IPS-18a (cell line): ENCODE measurements around the gene ATXN1.

Experiments used
- H3K27ac ChIP-seq: one replicate; pipeline ENCODE4 v1.5.1; 2013; ENCODE audit warnings: low read length
- H3K27me3 ChIP-seq: one replicate; pipeline ENCODE4 v1.6.1; 2013; ENCODE audit warnings: mild to moderate bottlenecking, low read length; ENCODE audit not compliant: control insufficient read depth, insufficient read depth
- H3K36me3 ChIP-seq: one replicate; pipeline ENCODE4 v1.6.1; 2013; ENCODE audit warnings: low read depth, low read length; ENCODE audit not compliant: control insufficient read depth
- H3K4me1 ChIP-seq: one replicate; pipeline ENCODE4 v1.6.1; 2013; ENCODE audit warnings: low read depth, low read length; ENCODE audit not compliant: control insufficient read depth
- H3K4me3 ChIP-seq: one replicate; pipeline ENCODE4 v1.5.1; 2013; ENCODE audit warnings: low read length
- H3K9ac ChIP-seq: one replicate; pipeline ENCODE4 v1.6.1; 2013; ENCODE audit warnings: mild to moderate bottlenecking, low read length, moderate library complexity
- H3K9me3 ChIP-seq: one replicate; pipeline ENCODE4 v1.6.1; 2013; ENCODE audit warnings: low read depth, low read length; ENCODE audit not compliant: control insufficient read depth

The ATXN1 gene

DNA sequence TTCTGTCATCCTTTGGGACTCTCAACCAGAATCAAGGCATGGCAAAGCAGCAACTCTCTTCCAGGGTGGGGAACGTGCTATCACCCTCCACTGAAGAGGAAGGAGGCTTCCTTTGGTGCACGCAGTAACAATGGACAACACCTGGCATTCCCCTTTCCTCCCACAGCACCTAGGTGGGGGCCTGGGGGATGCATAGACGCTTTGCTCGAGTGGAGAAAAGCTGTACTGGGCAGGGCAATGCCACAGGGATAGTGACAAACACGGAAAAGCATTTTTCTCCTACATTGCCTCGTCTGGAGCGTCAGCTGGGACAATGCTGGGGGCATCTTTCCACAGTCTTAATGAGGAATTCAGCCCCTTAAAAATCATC is 439.9 kb downstream of the ATXN1 start:
- no peaks in the 10 kb centered on the region for H3K36me3 ChIP-seq
- H3K27ac ChIP-seq, result no peak overlapping the region
- no peak overlapping the region for H3K4me3 ChIP-seq
- H3K9me3 ChIP-seq, result no peaks in the 10 kb centered on the region
- H3K4me1 ChIP-seq, result peaks cover 21% of the 10 kb centered on the region
- no peak overlapping the region for H3K9ac ChIP-seq
- H3K27me3 ChIP-seq, result no peaks in the 10 kb centered on the region

DNA sequence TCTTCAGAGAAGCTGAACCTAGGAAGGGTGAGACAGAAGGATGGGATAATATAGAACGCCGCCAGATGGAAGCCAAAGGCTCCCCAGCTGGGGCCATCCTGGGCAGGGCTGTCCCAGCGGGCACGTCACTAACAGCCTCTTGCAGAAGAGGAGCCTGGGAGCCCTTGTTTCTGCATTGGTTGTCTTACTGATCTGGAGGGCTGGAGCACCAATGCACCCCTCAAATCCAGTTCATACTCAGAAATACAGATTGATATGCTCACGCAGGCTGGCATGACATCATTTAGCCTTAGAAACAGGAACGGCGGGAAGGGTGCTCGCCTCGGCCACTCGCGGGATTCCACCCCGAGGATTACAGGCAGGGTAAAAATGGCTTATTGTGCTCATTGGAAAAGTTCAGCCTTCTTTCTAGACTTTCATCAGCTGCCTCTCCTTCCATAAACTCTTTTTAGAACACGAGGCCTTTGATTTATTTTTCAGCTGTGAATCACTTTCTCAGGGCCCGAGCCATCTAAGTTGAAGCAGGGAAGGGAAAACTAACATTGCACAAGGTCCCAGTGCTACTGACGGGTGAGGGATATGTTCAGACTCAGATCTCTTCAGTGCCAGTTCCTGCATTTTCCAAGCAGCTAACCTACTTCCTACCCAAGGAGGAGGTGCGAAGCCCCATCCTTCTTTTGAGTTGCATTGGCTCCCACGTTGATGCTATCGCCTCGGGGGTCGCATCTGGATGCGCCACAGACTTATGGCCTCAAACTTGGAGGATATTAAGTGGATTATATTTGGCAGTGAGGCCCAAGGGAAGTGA is 440.5 kb downstream of the ATXN1 start:
- no peak overlapping the region for H3K4me3 ChIP-seq
- no peaks in the 10 kb centered on the region for H3K27me3 ChIP-seq
- H3K4me1 ChIP-seq, result peaks cover 21% of the 10 kb centered on the region
- H3K9ac ChIP-seq, result no peak overlapping the region
- no peaks in the 10 kb centered on the region for H3K9me3 ChIP-seq
- H3K27ac ChIP-seq, result no peak overlapping the region
- no peaks in the 10 kb centered on the region for H3K36me3 ChIP-seq

DNA sequence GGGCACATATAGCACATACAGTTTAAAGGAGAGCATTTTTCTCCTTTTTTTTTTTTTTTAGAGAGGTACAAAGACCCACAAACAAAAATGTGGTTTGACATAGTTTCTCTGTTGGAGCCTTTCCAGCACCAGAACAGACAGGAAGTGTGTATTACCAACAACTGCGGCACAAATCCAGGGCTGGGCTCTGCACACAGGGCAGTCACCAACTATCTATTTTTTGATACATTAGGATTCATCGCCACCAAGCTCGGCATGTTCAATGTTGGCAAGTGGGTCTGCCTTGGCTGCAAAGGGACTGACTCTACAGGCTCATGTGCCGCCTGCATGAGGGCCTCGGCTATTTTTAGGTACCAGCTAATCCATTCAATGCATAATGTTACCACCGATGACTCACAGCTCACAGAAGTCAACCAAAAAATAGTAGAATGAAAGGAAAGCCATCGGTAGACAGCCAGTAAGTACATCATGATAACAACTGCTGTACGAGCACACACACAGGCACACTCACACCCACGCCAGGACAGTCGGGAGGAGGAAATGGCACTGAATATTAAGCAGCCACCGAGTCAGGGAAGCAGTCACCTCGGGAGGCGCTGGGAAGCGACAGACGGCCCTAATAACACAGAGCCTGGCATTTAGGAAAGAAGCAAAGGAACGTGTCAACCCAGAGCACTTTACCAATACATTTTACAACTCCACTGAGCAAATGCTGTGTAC is 441.3 kb downstream of the ATXN1 start:
- Histone ChIP-seq H3K4me3 (no peak overlapping the region), H3K9ac (no peak overlapping the region), H3K4me1 (peaks cover 21% of the 10 kb centered on the region)

DNA sequence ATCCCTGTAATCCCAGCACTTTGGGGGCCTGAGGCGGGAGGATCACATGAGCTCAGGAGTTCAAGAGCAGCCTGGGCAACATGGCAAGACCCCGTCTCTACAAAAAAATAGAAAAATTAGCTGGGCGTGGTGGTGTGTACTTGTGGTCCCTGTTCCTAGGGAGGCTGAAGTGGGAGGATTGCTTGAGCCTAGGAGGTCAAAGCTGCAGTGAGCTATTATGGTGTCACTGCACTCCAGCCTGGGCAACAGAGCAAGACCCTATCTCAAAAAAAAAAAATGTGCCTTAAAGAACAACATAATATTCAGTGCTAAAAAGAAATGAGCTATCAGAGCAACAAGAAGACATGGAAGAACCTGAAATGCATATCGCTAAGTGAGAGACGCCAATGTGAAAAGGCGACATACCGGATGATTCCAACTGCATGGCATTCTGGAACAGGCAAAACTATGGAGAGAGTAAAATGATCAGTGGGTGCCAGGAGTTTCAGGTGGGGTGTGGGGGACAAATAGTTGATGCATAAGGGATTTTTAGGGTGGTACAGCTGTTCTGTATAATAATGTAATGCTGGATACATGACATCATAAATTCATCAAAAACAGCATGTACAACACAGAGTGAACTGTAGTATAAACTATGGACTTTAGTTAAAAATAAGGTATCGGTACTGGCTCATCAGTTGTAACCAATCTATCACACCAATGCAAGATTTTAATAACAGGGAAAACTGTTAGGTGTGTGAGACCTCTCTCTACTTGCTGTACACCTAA is 442.1 kb downstream of the ATXN1 start:
- Histone ChIP-seq H3K4me1 (peaks cover 14% of the 10 kb centered on the region), H3K36me3 (no peaks in the 10 kb centered on the region), H3K27me3 (no peaks in the 10 kb centered on the region), H3K9ac (no peak overlapping the region), H3K9me3 (no peaks in the 10 kb centered on the region), H3K4me3 (no peak overlapping the region), H3K27ac (no peak overlapping the region)

More for the DNA sequence above, 441.3 kb downstream of the ATXN1 start:
- H3K36me3 ChIP-seq, result no peaks in the 10 kb centered on the region
- no peaks in the 10 kb centered on the region for H3K9me3 ChIP-seq
- H3K27me3 ChIP-seq, result no peaks in the 10 kb centered on the region
- no peak overlapping the region for H3K27ac ChIP-seq

DNA sequence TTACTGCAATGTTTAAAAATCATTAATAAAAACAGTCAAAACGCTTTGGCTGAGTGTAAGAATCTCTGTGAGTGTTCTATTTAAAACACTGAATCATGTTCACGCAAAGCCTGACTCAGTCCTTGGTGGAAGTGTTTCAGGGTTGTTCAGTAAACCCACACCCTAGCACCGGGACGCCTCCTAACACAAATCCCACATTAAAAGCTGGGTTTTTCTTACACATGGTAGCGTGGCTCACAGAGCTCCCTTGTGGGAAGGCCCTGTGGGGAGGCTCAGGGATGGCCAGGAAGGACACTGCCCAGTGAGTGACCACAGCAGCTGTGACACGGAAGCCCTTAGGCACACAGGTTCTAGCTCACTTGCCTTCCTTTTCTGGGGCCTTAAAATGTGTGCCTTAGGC is 442.7 kb downstream of the ATXN1 start:
- Histone ChIP-seq H3K4me3 (no peak overlapping the region), H3K9ac (no peak overlapping the region), H3K27me3 (no peaks in the 10 kb centered on the region), H3K36me3 (no peaks in the 10 kb centered on the region), H3K9me3 (no peaks in the 10 kb centered on the region), H3K27ac (no peak overlapping the region), H3K4me1 (peaks cover 12% of the 10 kb centered on the region)

DNA sequence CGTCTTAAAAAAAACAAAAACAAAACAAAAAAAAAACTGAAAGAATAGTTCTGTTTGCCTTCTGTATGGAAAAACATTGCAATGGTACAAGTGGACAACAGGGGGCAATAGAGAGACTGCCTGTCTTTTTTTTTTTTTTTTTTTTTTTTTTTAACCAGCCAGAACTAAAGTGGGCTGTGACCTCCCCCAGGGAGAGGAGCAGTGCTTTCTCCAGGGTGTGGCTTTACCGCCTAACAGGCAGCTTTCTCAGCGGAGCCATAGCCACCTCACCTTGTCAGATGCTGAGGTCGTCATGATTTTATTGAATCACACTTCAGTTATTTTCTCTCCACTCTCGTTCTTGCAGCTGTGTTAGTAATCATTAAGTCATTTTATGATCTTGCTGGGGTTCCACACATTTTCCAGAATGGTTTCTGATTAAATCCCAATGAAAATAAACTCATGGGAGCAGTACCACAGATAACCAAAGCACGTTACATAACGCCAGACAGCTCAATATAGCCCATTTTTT is 444.5 kb downstream of the ATXN1 start:
- H3K9me3 ChIP-seq, result no peaks in the 10 kb centered on the region
- no peaks in the 10 kb centered on the region for H3K36me3 ChIP-seq
- no peak overlapping the region for H3K4me3 ChIP-seq
- peaks cover 12% of the 10 kb centered on the region for H3K4me1 ChIP-seq
- no peak overlapping the region for H3K9ac ChIP-seq
- H3K27me3 ChIP-seq, result no peaks in the 10 kb centered on the region
- H3K27ac ChIP-seq, result no peak overlapping the region

DNA sequence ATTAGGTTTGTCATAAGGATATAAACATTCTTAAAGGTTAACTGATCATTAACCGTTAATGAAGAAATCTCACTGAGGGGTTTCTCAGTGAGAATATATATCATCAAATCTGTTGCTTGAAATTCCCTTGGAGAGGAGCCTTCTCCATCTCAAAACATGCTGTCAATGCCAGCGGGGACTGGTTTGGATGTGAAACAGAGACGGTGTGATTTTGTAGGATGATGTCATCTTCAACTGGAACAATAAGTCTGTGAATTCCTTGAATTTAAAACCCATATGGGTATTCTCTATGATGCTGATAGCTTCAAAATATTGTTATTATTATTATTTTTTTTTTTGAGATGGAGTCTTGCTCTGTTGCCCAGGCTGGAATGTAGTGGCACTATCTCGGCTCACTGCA is 447.0 kb downstream of the ATXN1 start:
- H3K9me3 ChIP-seq, result no peaks in the 10 kb centered on the region
- no peaks in the 10 kb centered on the region for H3K27me3 ChIP-seq
- H3K9ac ChIP-seq, result no peak overlapping the region
- no peaks in the 10 kb centered on the region for H3K36me3 ChIP-seq
- H3K4me1 ChIP-seq, result peaks cover 3% of the 10 kb centered on the region
- H3K4me3 ChIP-seq, result no peak overlapping the region
- no peak overlapping the region for H3K27ac ChIP-seq

DNA sequence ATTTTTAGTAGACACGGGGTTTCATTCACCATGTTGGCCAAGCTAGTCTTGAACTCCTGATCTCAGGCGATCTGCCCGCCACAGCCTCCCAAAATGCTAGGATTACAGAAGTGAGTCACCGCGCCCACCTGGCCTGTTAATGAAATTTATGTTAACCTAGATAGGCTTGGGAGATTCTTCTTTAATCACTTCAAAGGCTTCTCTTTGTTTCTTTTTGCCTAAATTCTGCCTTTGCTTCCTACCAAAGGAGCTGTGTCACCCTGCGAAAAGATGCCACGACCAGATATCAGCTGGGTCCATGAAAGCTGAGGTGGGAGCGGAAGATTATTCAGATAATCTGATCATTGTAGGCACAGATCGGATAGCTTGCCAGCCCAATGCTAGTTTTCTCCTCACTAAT is 447.5 kb downstream of the ATXN1 start:
- Histone ChIP-seq H3K27me3 (no peaks in the 10 kb centered on the region), H3K9ac (no peak overlapping the region), H3K4me1 (peaks cover 3% of the 10 kb centered on the region), H3K9me3 (no peaks in the 10 kb centered on the region), H3K36me3 (no peaks in the 10 kb centered on the region), H3K27ac (no peak overlapping the region), H3K4me3 (no peak overlapping the region)

DNA sequence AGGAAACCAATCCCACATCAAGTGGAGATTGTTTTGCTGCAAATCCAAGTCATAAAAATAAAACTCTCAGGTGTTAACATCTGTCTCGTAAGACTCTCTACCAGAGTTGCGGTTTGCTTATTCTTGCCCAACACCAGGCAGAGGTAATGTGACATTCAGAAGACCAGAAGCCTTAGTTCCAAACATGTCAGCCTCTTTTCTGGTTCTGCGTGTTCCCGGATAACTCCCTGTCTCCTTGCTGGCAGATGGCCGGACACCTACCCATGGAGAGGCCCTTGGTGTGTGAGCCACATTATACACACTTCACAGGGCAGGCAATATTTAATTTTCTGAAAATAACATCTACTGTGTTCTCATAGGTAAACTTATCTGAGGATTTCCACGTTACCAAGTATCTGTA is 449.5 kb downstream of the ATXN1 start:
- peaks cover 4% of the 10 kb centered on the region for H3K27me3 ChIP-seq
- no peak overlapping the region for H3K4me3 ChIP-seq
- no peak overlapping the region for H3K9ac ChIP-seq
- peaks cover 2% of the 10 kb centered on the region for H3K4me1 ChIP-seq
- no peak overlapping the region for H3K27ac ChIP-seq
- H3K36me3 ChIP-seq, result no peaks in the 10 kb centered on the region
- no peaks in the 10 kb centered on the region for H3K9me3 ChIP-seq

DNA sequence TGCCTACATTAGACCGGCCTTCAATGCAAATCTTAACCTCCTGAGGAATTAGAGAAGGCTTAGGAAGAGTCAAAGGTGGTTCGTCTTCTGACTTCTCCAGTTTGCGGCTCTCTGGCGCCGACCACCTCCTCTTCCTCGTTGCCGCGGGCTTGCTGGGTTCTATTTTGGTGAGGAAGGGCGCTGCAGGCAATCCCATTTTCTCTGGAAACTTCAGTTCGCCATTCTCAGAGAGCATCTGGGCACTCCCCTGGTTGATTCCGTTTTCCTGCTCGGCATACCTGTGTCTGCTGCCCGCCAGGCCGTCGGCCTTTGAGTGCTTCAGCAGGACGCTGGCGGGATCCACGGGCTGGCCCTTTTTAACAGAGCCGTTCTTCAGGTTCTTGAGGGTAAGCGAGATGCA is 454.9 kb downstream of the ATXN1 start:
- no peaks in the 10 kb centered on the region for H3K36me3 ChIP-seq
- no peak overlapping the region for H3K9ac ChIP-seq
- no peaks in the 10 kb centered on the region for H3K9me3 ChIP-seq
- H3K27me3 ChIP-seq, result peaks cover 52% of the 10 kb centered on the region
- peak overlapping the region; percentile 20 for H3K4me3 ChIP-seq
- peaks cover 32% of the 10 kb centered on the region for H3K4me1 ChIP-seq
- H3K27ac ChIP-seq, result no peak overlapping the region

DNA sequence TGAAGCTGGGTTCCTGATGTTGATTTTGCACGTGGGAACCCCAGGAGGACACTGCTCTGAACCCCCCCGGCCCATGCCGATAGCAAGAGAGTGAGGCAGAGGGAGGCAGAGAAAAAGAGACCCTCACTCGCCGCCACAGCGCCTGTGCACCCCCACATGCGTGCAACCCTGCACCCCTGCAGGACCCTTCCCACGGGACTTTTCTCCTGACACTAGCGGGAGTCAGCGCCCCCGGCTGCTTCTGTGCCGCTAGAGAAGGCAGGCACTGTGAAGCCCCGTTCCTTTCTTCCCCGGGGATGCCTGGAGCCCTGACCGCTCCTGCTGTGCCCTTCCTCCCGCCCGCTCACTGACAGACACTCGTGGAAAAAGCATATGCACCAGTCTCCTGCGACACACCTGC is 455.5 kb downstream of the ATXN1 start:
- Histone ChIP-seq H3K4me3 (peak overlapping the region; percentile 20), H3K27ac (no peak overlapping the region), H3K9ac (no peak overlapping the region)

More for the DNA sequence above, 455.5 kb downstream of the ATXN1 start:
- peaks cover 32% of the 10 kb centered on the region for H3K4me1 ChIP-seq
- H3K27me3 ChIP-seq, result peaks cover 52% of the 10 kb centered on the region
- no peaks in the 10 kb centered on the region for H3K9me3 ChIP-seq
- H3K36me3 ChIP-seq, result no peaks in the 10 kb centered on the region
